SK-N-SH treated with all-trans-retinoic acid at 6 μM for 48 hours (cell line): Measurements from ENCODE around the gene SMIM10L2A.

ENCODE experiments used
- ARNTL ChIP-seq: fragments of 450-650 bp; formaldehyde crosslinking; IDR thresholded peaks from 2 replicates; pipeline ENCODE4 v1.5.0; 2020; ENCODE audit warnings: low read depth, mild to moderate bottlenecking, moderate library complexity, borderline replicate concordance
- CREB5 ChIP-seq: fragments of 250-450 bp; sonication (Bioruptor Pico); IDR thresholded peaks from 2 replicates; pipeline ENCODE4 v1.5.1; 2020; ENCODE audit warnings: low read depth, mild to moderate bottlenecking, moderate library complexity
- CSDC2 ChIP-seq: fragments of 250-450 bp; sonication (Bioruptor Pico); IDR thresholded peaks from 2 replicates; pipeline ENCODE4 v1.5.0; 2020; ENCODE audit warnings: mild to moderate bottlenecking, moderate library complexity
- CSRNP3 ChIP-seq: fragments of 250-450 bp; sonication (Bioruptor Pico); IDR thresholded peaks from 2 replicates; pipeline ENCODE4 v1.5.1; 2021; ENCODE audit warnings: mild to moderate bottlenecking, moderate library complexity
- GLIS3 ChIP-seq: fragments of 250-450 bp; sonication (Bioruptor Pico); IDR thresholded peaks from 2 replicates; pipeline ENCODE4 v1.5.0; 2020; ENCODE audit warnings: mild to moderate bottlenecking, moderate library complexity
- ISL1 ChIP-seq: fragments of 250-450 bp; sonication (Bioruptor Pico); IDR thresholded peaks from 2 replicates; pipeline ENCODE4 v2.1.2; 2022; ENCODE audit warnings: mild to moderate bottlenecking, moderate library complexity
- PATZ1 ChIP-seq: fragments of 250-450 bp; sonication (Bioruptor Pico); IDR thresholded peaks from 2 replicates; pipeline ENCODE4 v1.8.0; 2020; ENCODE audit warnings: mild to moderate bottlenecking, moderate library complexity, borderline replicate concordance
- TCF4 ChIP-seq: fragments of 250-450 bp; sonication (Bioruptor Pico); IDR thresholded peaks from 2 replicates; pipeline ENCODE4 v1.8.0; 2021; ENCODE audit warnings: mild to moderate bottlenecking, moderate library complexity, borderline replicate concordance
- TSHZ2 ChIP-seq: fragments of 250-450 bp; sonication (Bioruptor Pico); IDR thresholded peaks from 2 replicates; pipeline ENCODE4 v1.5.0; 2020; ENCODE audit warnings: mild to moderate bottlenecking, moderate library complexity
- ZC3H10 ChIP-seq: fragments of 250-450 bp; sonication (Bioruptor Pico); IDR thresholded peaks from 2 replicates; pipeline ENCODE4 v1.5.1; 2021; ENCODE audit warnings: mild to moderate bottlenecking, moderate library complexity
- ZFP3 ChIP-seq: fragments of 250-450 bp; sonication (Bioruptor Pico); IDR thresholded peaks from 2 replicates; pipeline ENCODE4 v1.5.0; 2020; ENCODE audit warnings: mild to moderate bottlenecking, moderate library complexity
- ZNF70 ChIP-seq: fragments of 450-650 bp; formaldehyde crosslinking; IDR thresholded peaks from 2 replicates; pipeline ENCODE4 v1.5.0; 2020; ENCODE audit warnings: mild to moderate bottlenecking, moderate library complexity

GRCh38 chrX:135384161-135384836, 37.4 kb upstream of the SMIM10L2A start:
- TF ChIP-seq ZC3H10 (CRISPR knock-in tag): no peak
- no peak for TF ChIP-seq TCF4
- no peak for TF ChIP-seq ZFP3 (CRISPR knock-in tag)
- no peak for TF ChIP-seq CSRNP3 (CRISPR knock-in tag)
- no peak for TF ChIP-seq CREB5
- no peak for TF ChIP-seq CSDC2 (CRISPR knock-in tag)
- TF ChIP-seq ARNTL (CRISPR knock-in tag): no peak
- TF ChIP-seq TSHZ2 (CRISPR knock-in tag): no peak
- no peak for TF ChIP-seq PATZ1 (CRISPR knock-in tag)
- TF ChIP-seq ISL1 (CRISPR knock-in tag): no peak
- TF ChIP-seq ZNF70 (CRISPR knock-in tag): no peak
- TF ChIP-seq GLIS3 (CRISPR knock-in tag): no peak
